ENCODE data around the gene TYRP1. TPM values are rescaled to one million over a fixed set of nuclear protein-coding genes. Genes with fewer than 3 reads are reported as not detected.

Gene TYRP1, protein sequence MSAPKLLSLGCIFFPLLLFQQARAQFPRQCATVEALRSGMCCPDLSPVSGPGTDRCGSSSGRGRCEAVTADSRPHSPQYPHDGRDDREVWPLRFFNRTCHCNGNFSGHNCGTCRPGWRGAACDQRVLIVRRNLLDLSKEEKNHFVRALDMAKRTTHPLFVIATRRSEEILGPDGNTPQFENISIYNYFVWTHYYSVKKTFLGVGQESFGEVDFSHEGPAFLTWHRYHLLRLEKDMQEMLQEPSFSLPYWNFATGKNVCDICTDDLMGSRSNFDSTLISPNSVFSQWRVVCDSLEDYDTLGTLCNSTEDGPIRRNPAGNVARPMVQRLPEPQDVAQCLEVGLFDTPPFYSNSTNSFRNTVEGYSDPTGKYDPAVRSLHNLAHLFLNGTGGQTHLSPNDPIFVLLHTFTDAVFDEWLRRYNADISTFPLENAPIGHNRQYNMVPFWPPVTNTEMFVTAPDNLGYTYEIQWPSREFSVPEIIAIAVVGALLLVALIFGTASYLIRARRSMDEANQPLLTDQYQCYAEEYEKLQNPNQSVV
- total RNA-seq, result not detected

DNA sequence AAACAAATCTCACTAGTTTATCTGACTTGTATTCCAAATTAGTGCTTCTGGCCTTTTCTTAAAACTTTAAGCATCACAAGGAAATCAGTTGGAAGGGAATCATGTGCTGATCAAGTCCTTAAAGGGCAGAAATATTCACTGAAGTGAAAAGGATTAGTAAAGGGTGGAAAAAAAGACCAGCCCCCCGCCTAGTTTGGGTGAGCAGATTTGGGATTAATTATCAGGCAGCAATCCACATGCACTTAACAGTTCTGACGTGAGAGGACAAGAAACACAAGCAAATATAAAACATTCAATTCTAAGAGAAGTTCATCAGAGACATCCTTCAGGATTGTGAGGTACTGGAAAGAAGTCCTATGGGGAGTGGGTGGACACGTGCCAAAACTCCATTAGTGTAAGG lies at the start of gene TYRP1:
Gene TYRP1 (plus strand): TSS at position 245 of the 400 bp plus-strand sequence. CDS start 612 bp downstream, outside the sequence.
- Mint-ChIP-seq H3K4me3 (no peak within 1 kb of the TSS), H3K4me1 (no peaks in the 10 kb centered on the region), H3K27me3 (no peaks in the 10 kb centered on the region), H3K27ac (no peak within 1 kb of the TSS), H3K36me3 (ENCODE audit: low read depth) (no peaks in the 10 kb centered on the region), H3K9me3 (peaks cover 15% of the 10 kb centered on the region)
- no peak for ATAC-seq (replicated peaks)

DNA sequence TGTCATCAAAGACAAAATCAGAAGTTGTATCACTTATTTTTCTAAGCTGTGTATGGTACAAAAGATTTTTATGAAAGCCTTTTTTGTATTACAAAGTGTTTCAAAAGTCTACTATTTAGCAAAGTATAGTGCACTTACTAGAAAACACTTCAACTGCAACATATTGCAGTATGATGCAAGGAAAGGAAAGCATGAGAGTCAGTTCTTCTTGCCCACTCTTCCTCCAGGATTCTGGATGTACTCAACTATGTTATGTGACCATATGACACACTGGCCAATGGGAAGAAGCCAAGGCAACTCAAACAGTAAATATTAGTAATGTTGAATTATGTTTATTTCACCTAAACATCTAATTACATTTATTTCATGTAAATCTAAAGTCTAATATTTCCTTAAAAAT lies 49.5 kb upstream of the TYRP1 start:
- Mint-ChIP-seq H3K27me3 (no peaks in the 10 kb centered on the region), H3K9me3 (peaks cover 17% of the 10 kb centered on the region), H3K36me3 (ENCODE audit: low read depth) (no peaks in the 10 kb centered on the region), H3K4me1 (no peaks in the 10 kb centered on the region), H3K4me3 (no peak overlapping the region), H3K27ac (no peak overlapping the region)
- no peak for ATAC-seq (replicated peaks)

- H3K36me3 Mint-ChIP-seq (ENCODE audit: low read depth), result no peaks in the 10 kb centered on the region
- no peak overlapping the region for H3K4me3 Mint-ChIP-seq
- no peaks in the 10 kb centered on the region for H3K27me3 Mint-ChIP-seq
- H3K4me1 Mint-ChIP-seq, result no peaks in the 10 kb centered on the region
- no peak for ATAC-seq (replicated peaks)
- peaks cover 15% of the 10 kb centered on the region for H3K9me3 Mint-ChIP-seq
- no peak overlapping the region for H3K27ac Mint-ChIP-seq
These were observed 44.3 kb upstream of the TYRP1 start for GRCh38 chr9:12648925-12649324.

DNA sequence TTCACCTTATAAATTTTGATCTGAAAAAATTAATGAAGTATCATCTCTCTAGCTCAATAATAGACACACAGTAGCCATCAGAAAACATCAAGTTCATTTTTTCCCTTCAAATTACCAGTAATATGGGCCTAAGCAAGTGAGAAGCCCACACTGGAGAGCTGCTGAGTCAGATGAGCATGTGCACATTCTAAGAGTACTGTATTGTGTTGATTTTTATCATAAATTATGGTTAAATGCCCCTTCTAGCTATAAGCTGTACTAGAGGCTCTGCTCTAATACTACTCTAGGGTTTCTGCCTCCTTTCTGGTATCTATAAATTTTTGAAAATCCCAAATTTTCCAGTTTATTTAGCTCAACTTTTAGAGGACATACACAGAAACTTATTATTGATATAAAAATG lies 42.1 kb upstream of the TYRP1 start:
- ATAC-seq (replicated peaks), result no peak
- H3K4me3 Mint-ChIP-seq, result no peak overlapping the region
- no peaks in the 10 kb centered on the region for H3K27me3 Mint-ChIP-seq
- no peak overlapping the region for H3K27ac Mint-ChIP-seq
- no peaks in the 10 kb centered on the region for H3K36me3 Mint-ChIP-seq (ENCODE audit: low read depth)
- H3K4me1 Mint-ChIP-seq, result no peaks in the 10 kb centered on the region
- H3K9me3 Mint-ChIP-seq, result peaks cover 11% of the 10 kb centered on the region

GRCh38 chr9:12652973-12653372 lies 40.2 kb upstream of the TYRP1 start:
- Mint-ChIP-seq H3K9me3 (peaks cover 11% of the 10 kb centered on the region), H3K27me3 (no peaks in the 10 kb centered on the region)
- no peak for ATAC-seq (replicated peaks)

DNA sequence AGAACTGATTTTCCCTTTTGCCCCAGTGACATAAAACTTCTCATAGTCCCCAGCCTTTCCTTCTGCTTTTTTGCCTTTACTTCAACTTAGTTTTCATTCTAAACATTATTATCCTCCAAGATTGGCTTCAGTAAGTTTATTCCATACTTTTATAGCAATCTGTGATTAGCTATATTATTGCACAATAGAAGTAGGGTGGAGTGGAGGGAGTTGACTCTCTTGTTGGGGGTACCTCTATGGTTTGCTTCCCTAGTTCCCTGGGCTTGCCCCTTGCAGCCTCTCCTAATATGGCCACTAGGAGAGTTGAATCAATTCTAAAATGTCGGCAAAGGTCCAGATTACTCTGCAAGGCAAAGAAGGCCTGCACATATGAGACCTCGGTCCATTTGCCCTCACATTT lies 36.4 kb upstream of the TYRP1 start:
- Mint-ChIP-seq H3K9me3 (peaks cover 21% of the 10 kb centered on the region), H3K27me3 (no peaks in the 10 kb centered on the region), H3K4me1 (no peaks in the 10 kb centered on the region)

More at GRCh38 chr9:12652973-12653372, 40.2 kb upstream of the TYRP1 start:
- Mint-ChIP-seq H3K4me1 (no peaks in the 10 kb centered on the region), H3K27ac (no peak overlapping the region), H3K36me3 (ENCODE audit: low read depth) (no peaks in the 10 kb centered on the region), H3K4me3 (no peak overlapping the region)

GRCh38 chr9:12657233-12657632 lies 36.0 kb upstream of the TYRP1 start:
- H3K4me1 Mint-ChIP-seq, result no peaks in the 10 kb centered on the region
- no peak overlapping the region for H3K27ac Mint-ChIP-seq
- H3K36me3 Mint-ChIP-seq (ENCODE audit: low read depth), result no peaks in the 10 kb centered on the region
- no peaks in the 10 kb centered on the region for H3K27me3 Mint-ChIP-seq
- H3K4me3 Mint-ChIP-seq, result no peak overlapping the region
- peaks cover 25% of the 10 kb centered on the region for H3K9me3 Mint-ChIP-seq
- ATAC-seq (replicated peaks), result no peak

More for the DNA sequence above, 36.4 kb upstream of the TYRP1 start:
- Mint-ChIP-seq H3K27ac (no peak overlapping the region), H3K36me3 (ENCODE audit: low read depth) (no peaks in the 10 kb centered on the region), H3K4me3 (no peak overlapping the region)
- ATAC-seq (replicated peaks), result no peak

DNA sequence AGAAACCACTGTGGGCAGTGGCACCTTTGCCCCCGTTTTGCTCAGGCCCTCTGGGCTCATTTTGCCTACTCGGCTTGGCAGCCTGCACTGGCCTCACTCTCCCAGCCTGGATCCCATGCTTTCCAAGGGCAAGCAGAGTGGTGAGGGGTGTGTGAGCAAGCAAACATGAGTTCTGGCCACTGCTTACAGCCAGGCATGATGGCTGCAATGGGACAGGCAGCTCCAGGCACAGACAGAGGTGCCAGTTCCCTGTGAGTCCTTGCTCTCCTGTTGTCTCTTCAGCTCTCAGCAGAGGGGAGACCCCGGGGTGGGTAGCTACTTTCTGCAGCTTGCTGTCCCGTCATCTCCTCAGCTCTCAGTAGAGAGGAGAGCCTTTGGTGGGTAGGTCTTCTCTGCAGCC lies 35.2 kb upstream of the TYRP1 start:
- Mint-ChIP-seq H3K4me3 (no peak overlapping the region), H3K9me3 (peaks cover 29% of the 10 kb centered on the region), H3K36me3 (ENCODE audit: low read depth) (no peaks in the 10 kb centered on the region), H3K27me3 (no peaks in the 10 kb centered on the region), H3K27ac (no peak overlapping the region), H3K4me1 (no peaks in the 10 kb centered on the region)
- ATAC-seq (replicated peaks), result no peak

DNA sequence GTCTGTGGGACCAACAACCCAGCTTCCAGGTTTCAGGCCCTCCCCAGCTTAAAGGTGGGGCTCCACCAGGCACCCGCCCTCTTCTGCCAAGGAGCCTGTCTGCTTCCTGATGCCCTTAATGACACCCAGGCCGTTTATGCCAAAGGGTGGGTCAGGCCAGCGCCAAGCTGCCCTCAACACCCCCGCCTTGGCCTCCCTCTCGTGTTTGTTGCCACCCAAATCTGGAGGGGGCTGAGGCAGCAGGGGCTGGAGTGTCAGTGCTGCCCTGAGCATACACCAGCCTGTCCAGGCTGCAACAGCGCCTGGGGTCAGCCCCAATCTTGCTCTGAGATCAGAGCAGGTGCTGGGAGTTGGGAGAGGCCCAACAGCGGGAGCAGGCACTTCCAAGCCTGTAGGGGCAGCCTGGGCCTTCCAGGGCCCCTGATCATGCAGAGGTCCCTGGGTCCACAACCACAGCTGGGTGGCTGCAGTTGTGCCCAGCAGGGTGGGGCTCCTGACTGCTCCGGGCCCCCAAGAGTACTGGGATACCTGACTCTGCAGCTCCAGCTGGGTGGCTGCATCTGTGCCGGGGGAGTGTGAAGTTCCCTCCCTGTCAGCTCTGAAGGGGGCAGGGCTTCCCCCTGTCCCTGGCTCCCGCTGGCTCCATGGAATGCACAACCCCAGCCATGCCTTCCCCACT lies 34.5 kb upstream of the TYRP1 start:
- H3K4me3 Mint-ChIP-seq, result no peak overlapping the region
- H3K9me3 Mint-ChIP-seq, result peaks cover 29% of the 10 kb centered on the region
- no peaks in the 10 kb centered on the region for H3K4me1 Mint-ChIP-seq
- no peaks in the 10 kb centered on the region for H3K36me3 Mint-ChIP-seq (ENCODE audit: low read depth)
- ATAC-seq (replicated peaks), result no peak
- no peak overlapping the region for H3K27ac Mint-ChIP-seq
- H3K27me3 Mint-ChIP-seq, result no peaks in the 10 kb centered on the region

DNA sequence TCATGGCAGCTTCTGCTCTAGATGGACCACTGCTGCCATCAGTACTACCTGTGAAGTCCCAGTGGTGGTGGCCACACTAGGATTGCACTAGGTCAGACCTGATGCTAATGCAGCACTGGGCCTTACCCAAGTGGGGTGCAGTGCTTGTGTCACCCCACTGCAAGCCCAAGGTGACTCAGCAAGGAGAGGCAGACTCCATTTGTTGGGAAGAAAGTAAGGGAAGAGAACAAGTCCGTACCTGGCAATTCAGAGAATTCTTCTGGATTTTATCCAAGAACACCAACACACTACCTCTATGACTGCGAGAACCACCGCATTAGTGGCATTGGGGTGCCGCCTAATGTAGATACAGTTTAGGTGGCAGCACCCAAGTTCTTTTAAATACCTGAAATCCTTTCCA lies 34.0 kb upstream of the TYRP1 start:
- peaks cover 29% of the 10 kb centered on the region for H3K9me3 Mint-ChIP-seq
- ATAC-seq (replicated peaks), result no peak
- no peak overlapping the region for H3K4me3 Mint-ChIP-seq

GRCh38 chr9:12666813-12667212 lies 26.4 kb upstream of the TYRP1 start:
- H3K4me1 Mint-ChIP-seq, result no peaks in the 10 kb centered on the region
- no peak for ATAC-seq (replicated peaks)
- peaks cover 21% of the 10 kb centered on the region for H3K9me3 Mint-ChIP-seq
- no peaks in the 10 kb centered on the region for H3K27me3 Mint-ChIP-seq
- H3K27ac Mint-ChIP-seq, result no peak overlapping the region
- H3K36me3 Mint-ChIP-seq (ENCODE audit: low read depth), result no peaks in the 10 kb centered on the region
- H3K4me3 Mint-ChIP-seq, result no peak overlapping the region

More for the DNA sequence above, 34.0 kb upstream of the TYRP1 start:
- no peaks in the 10 kb centered on the region for H3K36me3 Mint-ChIP-seq (ENCODE audit: low read depth)
- no peaks in the 10 kb centered on the region for H3K4me1 Mint-ChIP-seq
- no peaks in the 10 kb centered on the region for H3K27me3 Mint-ChIP-seq
- no peak overlapping the region for H3K27ac Mint-ChIP-seq

DNA sequence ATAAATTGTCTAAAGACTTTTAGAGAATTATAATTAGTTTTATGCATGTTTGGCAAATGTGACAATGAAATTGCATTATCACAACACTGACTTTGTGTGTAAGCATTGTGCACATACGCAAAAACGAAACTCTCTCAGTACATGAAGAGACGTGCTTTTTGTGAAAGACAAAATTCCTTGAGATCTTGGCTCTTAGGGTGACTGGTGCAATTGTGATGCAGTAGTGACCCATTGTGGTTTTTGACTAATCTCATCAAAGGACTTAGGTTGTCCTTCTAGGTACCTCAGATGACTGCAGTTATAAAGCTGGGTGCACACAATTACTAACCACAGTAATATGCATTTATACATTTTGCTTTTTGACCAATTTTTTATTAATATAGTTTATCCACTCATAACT lies 25.3 kb upstream of the TYRP1 start:
- Mint-ChIP-seq H3K4me1 (no peaks in the 10 kb centered on the region), H3K9me3 (peaks cover 14% of the 10 kb centered on the region), H3K27ac (no peak overlapping the region), H3K27me3 (no peaks in the 10 kb centered on the region), H3K4me3 (no peak overlapping the region), H3K36me3 (ENCODE audit: low read depth) (no peaks in the 10 kb centered on the region)
- no peak for ATAC-seq (replicated peaks)

- no peak overlapping the region for H3K4me3 Mint-ChIP-seq
- H3K36me3 Mint-ChIP-seq (ENCODE audit: low read depth), result no peaks in the 10 kb centered on the region
- no peaks in the 10 kb centered on the region for H3K27me3 Mint-ChIP-seq
- H3K4me1 Mint-ChIP-seq, result no peaks in the 10 kb centered on the region
- H3K27ac Mint-ChIP-seq, result no peak overlapping the region
- ATAC-seq (replicated peaks), result no peak
- H3K9me3 Mint-ChIP-seq, result peaks cover 13% of the 10 kb centered on the region
These were observed 23.2 kb upstream of the TYRP1 start for GRCh38 chr9:12670006-12670405.

DNA sequence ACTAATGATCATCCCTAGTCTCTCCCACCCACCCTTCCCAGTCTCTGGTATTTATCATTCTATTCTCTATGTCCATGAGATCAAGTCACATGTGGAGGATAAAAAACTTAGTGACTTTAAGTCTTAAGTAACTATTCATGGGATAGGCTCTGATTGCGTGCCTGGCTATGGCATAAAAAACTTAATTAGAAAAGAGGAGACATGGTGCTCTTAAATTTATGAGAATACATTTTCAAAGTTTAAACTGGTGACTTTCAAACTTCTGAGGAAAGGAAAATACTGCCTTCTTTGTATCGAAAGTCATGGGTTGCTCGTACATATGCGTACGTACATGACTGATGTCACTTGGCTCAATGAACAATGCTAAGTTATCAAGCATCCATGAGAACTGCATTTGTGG lies 18.2 kb upstream of the TYRP1 start:
- no peaks in the 10 kb centered on the region for H3K27me3 Mint-ChIP-seq
- no peak overlapping the region for H3K27ac Mint-ChIP-seq
- no peak overlapping the region for H3K4me3 Mint-ChIP-seq
- peaks cover 22% of the 10 kb centered on the region for H3K9me3 Mint-ChIP-seq
- H3K4me1 Mint-ChIP-seq, result no peaks in the 10 kb centered on the region
- H3K36me3 Mint-ChIP-seq (ENCODE audit: low read depth), result no peaks in the 10 kb centered on the region
- no peak for ATAC-seq (replicated peaks)
